Fibroblast of lung (primary cell): ENCODE data around the gene ADGRD2. TPM values are rescaled to one million over a fixed set of nuclear protein-coding genes. Genes with fewer than 3 reads are reported as not detected.

ENCODE experiments used
- DNase-seq, 2 donors: peaks; one replicate each; pipeline versions ENCODE4 v3.0.0 to v3.0.0-alpha.2; 2010; ENCODE audit warnings: low read depth in 2 of 2
- H2AFZ ChIP-seq: 2 replicates; pipeline ENCODE4 v1.5.1; 2012; ENCODE audit warnings: low read length, control low read depth, inconsistent platforms
- H3K27ac ChIP-seq: 2 replicates; pipeline ENCODE4 v1.5.1; 2011; ENCODE audit warnings: low read length, control low read depth; ENCODE audit not compliant: insufficient read depth
- H3K27me3 ChIP-seq: 2 replicates; pipeline ENCODE4 v1.5.1; 2011; ENCODE audit warnings: mild to moderate bottlenecking, low read length; ENCODE audit not compliant: control insufficient read depth, insufficient read depth
- H3K36me3 ChIP-seq: 2 replicates; pipeline ENCODE4 v1.5.1; 2011; ENCODE audit warnings: low read length; ENCODE audit not compliant: control insufficient read depth, insufficient read depth
- H3K4me1 ChIP-seq: 2 replicates; pipeline ENCODE4 v1.5.1; 2011; ENCODE audit warnings: low read length; ENCODE audit not compliant: control insufficient read depth, insufficient read depth; ENCODE audit errors: extremely low read depth
- H3K4me2 ChIP-seq: 2 replicates; pipeline ENCODE4 v1.5.1; 2011; ENCODE audit warnings: low read length, control low read depth; ENCODE audit not compliant: insufficient read depth; ENCODE audit errors: extremely low read depth
- H3K4me3 ChIP-seq, 4 experiments: fragments of 200-600 bp in 1 of 4; sonication (generic) in 1 of 4; replicated peaks in 1 of 4; 2 replicates each; pipeline ENCODE4 v1.5.1; 2011 to 2016; ENCODE audit warnings: low read length in 4 of 4, low read depth in 3 of 4, mild to moderate bottlenecking in 3 of 4, control low read depth in 2 of 4, inconsistent platforms in 1 of 4, mixed read lengths in 1 of 4; ENCODE audit not compliant: insufficient read depth in 1 of 4; ENCODE audit errors: control extremely low read depth in 1 of 4
- H3K79me2 ChIP-seq: 2 replicates; pipeline ENCODE4 v1.5.1; 2012; ENCODE audit warnings: mild to moderate bottlenecking, low read length, inconsistent platforms; ENCODE audit not compliant: control insufficient read depth, insufficient read depth
- H3K9ac ChIP-seq: 2 replicates; pipeline ENCODE4 v1.5.1; 2011; ENCODE audit warnings: mild to moderate bottlenecking, low read length, control low read depth; ENCODE audit not compliant: insufficient read depth
- H3K9me3 ChIP-seq: 2 replicates; pipeline ENCODE4 v1.5.1; 2012; ENCODE audit warnings: low read depth, low read length; ENCODE audit not compliant: control insufficient read depth, insufficient read depth
- H4K20me1 ChIP-seq: 2 replicates; pipeline ENCODE4 v1.5.1; 2011; ENCODE audit warnings: low read length; ENCODE audit not compliant: control insufficient read depth, insufficient read depth; ENCODE audit errors: extremely low read depth
- CTCF ChIP-seq, 2 donors: IDR thresholded peaks in 1 of 2; conservative IDR thresholded peaks in 1 of 2; 1 replicate in 1 of 2; 2 replicates in 1 of 2; pipeline ENCODE4 v1.5.1; 2011 to 2012; ENCODE audit warnings: low read length in 2 of 2, control low read depth in 1 of 2, inconsistent platforms in 1 of 2, low read depth in 1 of 2, mild to moderate bottlenecking in 1 of 2
- EZH2 ChIP-seq: IDR thresholded peaks from 2 replicates; pipeline ENCODE4 v1.5.1; 2012; ENCODE audit warnings: low read length, control low read depth, mild to moderate bottlenecking; ENCODE audit errors: missing control alignments
- polyA plus RNA-seq, 2 donors: library from polyadenylated mRNA; depleted of rRNA in 1 of 2; stranded (reverse) in 1 of 2; unstranded in 1 of 2; fragments of >200 nt; gene quantifications; 2 replicates each; pipeline ENCODE4 v1.2.1, GENCODE V29; 2011 to 2012; ENCODE audit warnings: missing spikeins in 1 of 2
- total RNA-seq: library from RNA; depleted of rRNA; stranded (reverse); fragments of >200 nt; gene quantifications from 2 replicates; pipeline ENCODE4 v1.2.1, GENCODE V29; 2014

ADGRD2 gene
- total and polyA plus RNA-seq, 2 donors (not counting 1 experiment from before 2014, with no cell fraction given), result not detected

GRCh38 chr9:124467410-124468060 lies 17.3 kb downstream of the ADGRD2 start:
- no peaks in the 10 kb centered on the region for H3K4me1 ChIP-seq
- H3K27me3 ChIP-seq, result peaks cover 4% of the 10 kb centered on the region
- H2AFZ ChIP-seq, result no peak overlapping the region
- H3K79me2 ChIP-seq, result no peaks in the 10 kb centered on the region
- no peaks in the 10 kb centered on the region for H3K9me3 ChIP-seq
- H3K9ac ChIP-seq, result no peak overlapping the region
- no peaks in the 10 kb centered on the region for H4K20me1 ChIP-seq
- no peak overlapping the region for H3K4me3 ChIP-seq
- no peaks in the 10 kb centered on the region for H3K36me3 ChIP-seq
- TF ChIP-seq EZH2 (no peak), CTCF (conservative IDR thresholded peaks at IDR 0.05 in 1 of 2, IDR thresholded peaks at IDR 0.05 in 1 of 2; ENCODE audit: low read depth in 1 of 2, low read length in 2 of 2) (no peak)
- no peak for DNase-seq
- no peak overlapping the region for H3K4me2 ChIP-seq
- no peak overlapping the region for H3K27ac ChIP-seq

GRCh38 chr9:124468061-124468740 lies 17.9 kb downstream of the ADGRD2 start:
- H4K20me1 ChIP-seq, result no peaks in the 10 kb centered on the region
- no peaks in the 10 kb centered on the region for H3K36me3 ChIP-seq
- no peak overlapping the region for H3K4me3 ChIP-seq
- H3K4me1 ChIP-seq, result no peaks in the 10 kb centered on the region
- no peak for TF ChIP-seq EZH2
- TF ChIP-seq CTCF (conservative IDR thresholded peaks at IDR 0.05 in 1 of 2, IDR thresholded peaks at IDR 0.05 in 1 of 2; ENCODE audit: low read depth in 1 of 2, low read length in 2 of 2), result no peak
- H2AFZ ChIP-seq, result no peak overlapping the region
- no peak overlapping the region for H3K4me2 ChIP-seq
- H3K79me2 ChIP-seq, result no peaks in the 10 kb centered on the region
- no peak overlapping the region for H3K9ac ChIP-seq
- no peak for DNase-seq
- H3K27ac ChIP-seq, result no peak overlapping the region
- no peaks in the 10 kb centered on the region for H3K9me3 ChIP-seq
- peaks cover 4% of the 10 kb centered on the region for H3K27me3 ChIP-seq

GRCh38 chr9:124469011-124469832 lies 19.0 kb downstream of the ADGRD2 start:
- TF ChIP-seq CTCF (conservative IDR thresholded peaks at IDR 0.05 in 1 of 2, IDR thresholded peaks at IDR 0.05 in 1 of 2; ENCODE audit: low read depth in 1 of 2, low read length in 2 of 2), result no peak
- no peak for TF ChIP-seq EZH2
- no peak overlapping the region for H3K4me2 ChIP-seq
- no peaks in the 10 kb centered on the region for H4K20me1 ChIP-seq
- DNase-seq, result no peak
- no peaks in the 10 kb centered on the region for H3K4me1 ChIP-seq
- no peaks in the 10 kb centered on the region for H3K79me2 ChIP-seq
- no peaks in the 10 kb centered on the region for H3K9me3 ChIP-seq
- H3K9ac ChIP-seq, result no peak overlapping the region
- H3K4me3 ChIP-seq, result no peak overlapping the region
- H3K27me3 ChIP-seq, result peaks cover 4% of the 10 kb centered on the region
- H2AFZ ChIP-seq, result no peak overlapping the region
- no peaks in the 10 kb centered on the region for H3K36me3 ChIP-seq
- H3K27ac ChIP-seq, result no peak overlapping the region
